ENCODE results near the gene TACSTD2. TPM values are rescaled to one million over a fixed set of nuclear protein-coding genes. Genes with fewer than 3 reads are reported as not detected.
"Not testable (repeated sequence)": the region's sequence is repeated elsewhere in the genome, so short reads cannot be mapped to it uniquely, and the experiment has no call there.

The TACSTD2 gene
- total RNA-seq, 2 donors from 2014 or later, result 101 to 106 TPM

DNA sequence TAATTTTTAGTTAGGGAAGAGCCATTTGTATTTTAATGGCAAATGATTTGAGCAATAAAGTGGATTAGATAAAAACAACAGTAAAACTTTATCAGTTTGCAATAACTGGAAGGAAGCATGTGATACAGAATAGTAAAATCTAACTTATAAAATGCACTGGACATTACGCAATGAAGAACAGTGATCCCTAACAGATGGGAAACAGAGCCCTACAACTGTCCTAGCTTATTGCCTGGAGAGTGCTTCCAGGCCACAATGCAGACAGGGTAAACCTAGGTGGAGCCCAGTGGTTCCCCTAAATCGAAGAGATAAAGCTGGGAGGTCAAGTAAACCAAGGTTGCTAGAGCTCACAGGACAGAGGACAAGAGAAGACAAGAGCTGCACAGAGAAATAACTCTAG, 37.5 kb downstream of the TACSTD2 start:
- no peak overlapping the region for H3K4me3 ChIP-seq
- no peaks in the 10 kb centered on the region for H3K9me3 ChIP-seq
- intact Hi-C loops (cut with DNase I), result no loop called here
- no peaks in the 10 kb centered on the region for H3K27me3 ChIP-seq
- 65 to 72% methylated on average over 2 of the region's 2 CpGs for WGBS, 2 donors
- no peak overlapping the region for H3K27ac ChIP-seq
- DNase-seq (no peak), ATAC-seq (no peak)
- H3K36me3 ChIP-seq (replicated peaks in 1 of 2; ENCODE audit: insufficient read depth in 1 of 2, low read depth in 2 of 2), result no peaks in the 10 kb centered on the region
- TF ChIP-seq, protein P1, sequence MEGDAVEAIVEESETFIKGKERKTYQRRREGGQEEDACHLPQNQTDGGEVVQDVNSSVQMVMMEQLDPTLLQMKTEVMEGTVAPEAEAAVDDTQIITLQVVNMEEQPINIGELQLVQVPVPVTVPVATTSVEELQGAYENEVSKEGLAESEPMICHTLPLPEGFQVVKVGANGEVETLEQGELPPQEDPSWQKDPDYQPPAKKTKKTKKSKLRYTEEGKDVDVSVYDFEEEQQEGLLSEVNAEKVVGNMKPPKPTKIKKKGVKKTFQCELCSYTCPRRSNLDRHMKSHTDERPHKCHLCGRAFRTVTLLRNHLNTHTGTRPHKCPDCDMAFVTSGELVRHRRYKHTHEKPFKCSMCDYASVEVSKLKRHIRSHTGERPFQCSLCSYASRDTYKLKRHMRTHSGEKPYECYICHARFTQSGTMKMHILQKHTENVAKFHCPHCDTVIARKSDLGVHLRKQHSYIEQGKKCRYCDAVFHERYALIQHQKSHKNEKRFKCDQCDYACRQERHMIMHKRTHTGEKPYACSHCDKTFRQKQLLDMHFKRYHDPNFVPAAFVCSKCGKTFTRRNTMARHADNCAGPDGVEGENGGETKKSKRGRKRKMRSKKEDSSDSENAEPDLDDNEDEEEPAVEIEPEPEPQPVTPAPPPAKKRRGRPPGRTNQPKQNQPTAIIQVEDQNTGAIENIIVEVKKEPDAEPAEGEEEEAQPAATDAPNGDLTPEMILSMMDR (IDR thresholded peaks at IDR 0.05), result no peak
- TF ChIP-seq POLR2A (IDR thresholded peaks at IDR 0.05), result no peak
- H3K4me1 ChIP-seq, result peaks cover 5% of the 10 kb centered on the region

DNA sequence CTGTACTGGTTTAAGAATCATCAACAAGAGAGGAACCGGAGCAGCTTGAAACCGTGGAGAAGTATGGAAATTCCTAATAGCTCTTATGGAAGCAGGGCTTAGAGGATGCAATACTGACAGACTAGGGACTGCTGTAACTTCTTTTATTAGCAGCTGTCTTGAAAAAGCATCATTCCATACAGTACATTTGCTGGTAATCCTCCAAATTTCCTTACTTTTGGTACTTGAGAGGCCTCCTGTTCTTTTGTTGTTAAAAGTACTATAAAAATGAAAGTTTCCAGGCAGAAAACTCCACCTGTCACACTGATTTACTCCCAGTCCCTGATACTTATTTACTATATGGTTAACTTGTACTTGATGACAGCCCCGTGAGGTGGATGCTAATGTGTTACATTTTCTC, 38.2 kb downstream of the TACSTD2 start:
- intact Hi-C loops (cut with DNase I), result no loop called here
- H3K27ac ChIP-seq, result no peak overlapping the region
- no peak for ATAC-seq
- peaks cover 5% of the 10 kb centered on the region for H3K4me1 ChIP-seq
- 82 to 87% methylated on average over 3 of the region's 3 CpGs for WGBS, 2 donors
- H3K9me3 ChIP-seq, result no peaks in the 10 kb centered on the region
- no peaks in the 10 kb centered on the region for H3K27me3 ChIP-seq
- TF ChIP-seq, protein P1 (IDR thresholded peaks at IDR 0.05), result no peak
- no peak for TF ChIP-seq POLR2A (IDR thresholded peaks at IDR 0.05)
- no peak overlapping the region for H3K4me3 ChIP-seq
- DNase-seq, result no peak
- no peaks in the 10 kb centered on the region for H3K36me3 ChIP-seq (replicated peaks in 1 of 2; ENCODE audit: insufficient read depth in 1 of 2, low read depth in 2 of 2)

DNA sequence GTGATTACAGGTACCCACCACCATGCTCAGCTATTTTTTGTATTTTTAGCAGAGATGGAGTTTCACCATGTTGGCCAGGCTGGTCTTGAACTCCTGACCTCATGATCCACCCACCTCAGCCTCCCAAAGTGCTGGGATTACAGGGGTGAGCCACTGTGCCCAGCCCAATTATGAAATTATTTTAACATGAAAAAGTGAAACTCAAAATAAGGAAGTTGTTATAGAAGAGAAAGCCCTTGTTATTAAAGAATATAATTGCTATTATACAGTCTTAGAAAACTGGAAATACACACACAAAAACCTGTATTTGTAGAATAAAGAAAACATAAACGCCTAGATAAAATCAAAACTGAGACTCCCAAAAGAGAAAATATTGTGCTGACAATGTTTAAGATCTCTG, 45.2 kb downstream of the TACSTD2 start:
- not testable (repeated sequence) for ATAC-seq

DNA sequence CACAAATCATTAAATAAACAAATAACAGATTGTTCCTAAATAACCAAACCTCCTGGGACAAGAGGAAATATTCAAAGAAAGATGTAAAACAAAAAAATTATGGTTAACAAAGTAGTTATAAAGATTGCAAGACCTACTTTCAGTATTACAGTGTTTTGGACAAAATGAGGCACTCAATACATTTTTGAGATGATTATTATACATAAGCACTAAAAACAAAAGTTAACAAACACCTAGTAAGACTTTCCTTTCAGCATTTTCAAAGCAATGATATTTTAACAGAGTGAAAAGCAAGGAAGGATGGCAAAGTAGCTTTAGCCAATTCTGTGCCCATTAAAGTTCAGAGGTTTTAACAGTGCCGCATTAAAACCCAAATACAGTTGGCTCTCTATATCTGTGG, 47.8 kb downstream of the TACSTD2 start:
- intact Hi-C loops (cut with DNase I), result no loop called here
- Histone ChIP-seq H3K27ac (no peak overlapping the region), H3K36me3 (replicated peaks in 1 of 2; ENCODE audit: insufficient read depth in 1 of 2, low read depth in 2 of 2) (no peaks in the 10 kb centered on the region), H3K27me3 (no peaks in the 10 kb centered on the region), H3K4me1 (peaks cover 9% of the 10 kb centered on the region), H3K4me3 (no peak overlapping the region), H3K9me3 (no peaks in the 10 kb centered on the region)
- ATAC-seq (no peak), DNase-seq (no peak)
- WGBS, 2 donors, result 92 to 97% methylated on average over 1 of the region's 1 CpG
- TF ChIP-seq POLR2A (IDR thresholded peaks at IDR 0.05), result no peak
- TF ChIP-seq, protein P1 (IDR thresholded peaks at IDR 0.05), result no peak

More for the DNA sequence above, 45.2 kb downstream of the TACSTD2 start:
- H3K4me3 ChIP-seq; DNase-seq; H3K4me1 ChIP-seq; H3K9me3 ChIP-seq; H3K27me3 ChIP-seq; H3K27ac ChIP-seq; intact Hi-C loops (cut with DNase I); H3K36me3 ChIP-seq (replicated peaks in 1 of 2; ENCODE audit: insufficient read depth in 1 of 2, low read depth in 2 of 2): not testable (repeated sequence)
- WGBS, 2 donors, result 70 to 74% methylated on average over 1 of the region's 1 CpG

DNA sequence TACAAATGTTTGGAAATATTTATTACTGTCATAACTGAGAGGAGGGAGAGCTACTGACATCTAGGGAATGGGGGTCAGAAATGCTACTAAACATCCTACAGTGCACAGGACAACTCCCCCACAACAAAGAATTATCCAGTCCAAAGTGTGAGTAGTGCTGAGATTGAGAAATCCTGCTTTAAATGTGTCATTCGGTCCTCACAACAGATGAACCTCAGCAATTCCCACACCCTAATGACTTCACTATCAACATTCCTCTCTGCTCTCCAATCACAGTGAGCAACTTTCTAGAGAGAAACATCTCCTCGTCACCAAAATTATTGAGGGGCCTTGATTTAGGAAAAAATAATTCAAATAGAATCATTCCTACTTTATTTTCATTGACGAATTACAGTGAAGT, 48.5 kb downstream of the TACSTD2 start:
- WGBS, 2 donors, result 57 to 65% methylated on average over 3 of the region's 3 CpGs
- intact Hi-C loops (cut with DNase I), result no loop called here
- Histone ChIP-seq H3K36me3 (replicated peaks in 1 of 2; ENCODE audit: insufficient read depth in 1 of 2, low read depth in 2 of 2) (no peaks in the 10 kb centered on the region), H3K4me1 (peaks cover 9% of the 10 kb centered on the region), H3K4me3 (no peak overlapping the region), H3K27me3 (no peaks in the 10 kb centered on the region), H3K27ac (no peak overlapping the region), H3K9me3 (no peaks in the 10 kb centered on the region)
- ATAC-seq (no peak), DNase-seq (no peak)
- TF ChIP-seq, protein P1 (IDR thresholded peaks at IDR 0.05), result no peak
- TF ChIP-seq POLR2A (IDR thresholded peaks at IDR 0.05), result no peak

Other genes starting within 250 kb of the TACSTD2 start
- 10 to 100 TPM; 16.5 to 18.7 TPM for gene OMA1, start 30.5 kb downstream of the TACSTD2 start, total RNA-seq
- gene MYSM1, start 122.8 kb upstream of the TACSTD2 start, total RNA-seq, result 10 to 100 TPM; 20.8 to 26.2 TPM
- gene JUN, start 206.8 kb upstream of the TACSTD2 start, total RNA-seq, result 100 to 1,000 TPM; 320 to 712 TPM